Pancreas (tissue), 10 donors: Measurements from ENCODE around the gene CDH12. TPM values are rescaled to one million over a fixed set of nuclear protein-coding genes. Genes with fewer than 3 reads are reported as not detected.

Experiments
- ATAC-seq, 4 donors: fragments of 200-7000 bp; cut with Tn5 transposase; one replicate each; pipeline versions ENCODE4 v1.8.0 to v1.9.1; 2020; ENCODE audit warnings: mild to moderate bottlenecking in 4 of 4, moderate library complexity in 4 of 4
- DNase-seq, 6 donors: peaks; one replicate each; pipeline ENCODE4 v3.0.0-alpha.2; 2020
- FAIRE-seq: peaks from 2 replicates; lab custom pipeline; 2012; peaks lifted over from hg19 to GRCh38; lab: Jason Lieb, UNC
- H3K27ac ChIP-seq, 4 donors: fragments of 200-600 bp; sonication (generic); 1 replicate in 3 of 4; 2 replicates in 1 of 4; pipeline versions ENCODE4 v1.5.0 to v1.8.0; 2020
- H3K27me3 ChIP-seq, 4 donors: fragments of 200-600 bp; one replicate each; pipeline ENCODE4 v1.8.0; 2021
- H3K36me3 ChIP-seq, 3 donors: fragments of 200-600 bp; sonication (generic) in 1 of 3; one replicate each; pipeline versions ENCODE4 v1.5.0 to v1.8.0; 2020 to 2021
- H3K4me1 ChIP-seq, 3 donors: fragments of 200-600 bp; one replicate each; pipeline ENCODE4 v1.8.0; 2021
- H3K4me3 ChIP-seq, 4 donors: fragments of 200-600 bp; sonication (generic) in 2 of 4; one replicate each; pipeline versions ENCODE4 v1.5.0 to v1.8.0; 2020 to 2021
- H3K9me3 ChIP-seq, 4 donors: fragments of 200-600 bp; one replicate each; pipeline ENCODE4 v1.8.0; 2021
- WGBS, 2 donors: extraction: QIAGEN DNeasy Blood & Tissue Kit; methylation state at CpG; one replicate each; pipeline ENCODE4 v1.1.7; 2013; 5-methylcytosine and 5-hydroxymethylcytosine counted together
- intact Hi-C, 3 donors: fragments of 100-400 bp; cut with DNase I; formaldehyde crosslinking; loops; one replicate each; pipeline versions ENCODE4 v1.11.1 to v1.14.2; 2022
- polyA plus RNA-seq, 2 donors: library from polyadenylated mRNA; stranded (reverse); fragments of 200-250 nt; gene quantifications; one replicate each; pipeline ENCODE4 v1.2.3, GENCODE V29; 2013
- total RNA-seq, 6 donors: library from RNA; stranded (reverse); fragmentation: NEBNext Ultra II Directional in 4 of 6; extraction: Animal tissue kit (Norgen Biotek cat#: 25700) in 4 of 6; gene quantifications; one replicate each; pipeline versions ENCODE4 v1.2.1 to v1.2.4, GENCODE V29; 2021 to 2023
- TF ChIP-seq, protein P1 (sequence below), 4 donors: fragments of 200-600 bp; sonication (generic) in 3 of 4; IDR thresholded peaks; one replicate each; pipeline versions ENCODE4 v1.5.0 to v1.8.0; 2021; ENCODE audit warnings: antibody characterized with exemption in 4 of 4
- donor health status: healthy with polysubstance abuse.
- donor health status: DM: no; HTN: no; CAD: no; lungs with moderate emphysema.
- donor health status: DM: no; HTN: no; CAD: no.
- donor health status: control.
- donor health status: control.
- donor health status: Bipolar disorder and iron deficiency.
- donor health status: DM: yes; HTN: yes; CAD: no.
- donor health status: DM: no; HTN: no; CAD: no.
- donor health status: DM: no; HTN: no; CAD: no.
- donor health status: DM: yes; HTN: yes; CAD: no.

The CDH12 gene
- total and polyA plus RNA-seq, 8 donors: 0.12 to 0.31 (median 0.17) TPM; not detected in 4

- TF ChIP-seq, protein P1, sequence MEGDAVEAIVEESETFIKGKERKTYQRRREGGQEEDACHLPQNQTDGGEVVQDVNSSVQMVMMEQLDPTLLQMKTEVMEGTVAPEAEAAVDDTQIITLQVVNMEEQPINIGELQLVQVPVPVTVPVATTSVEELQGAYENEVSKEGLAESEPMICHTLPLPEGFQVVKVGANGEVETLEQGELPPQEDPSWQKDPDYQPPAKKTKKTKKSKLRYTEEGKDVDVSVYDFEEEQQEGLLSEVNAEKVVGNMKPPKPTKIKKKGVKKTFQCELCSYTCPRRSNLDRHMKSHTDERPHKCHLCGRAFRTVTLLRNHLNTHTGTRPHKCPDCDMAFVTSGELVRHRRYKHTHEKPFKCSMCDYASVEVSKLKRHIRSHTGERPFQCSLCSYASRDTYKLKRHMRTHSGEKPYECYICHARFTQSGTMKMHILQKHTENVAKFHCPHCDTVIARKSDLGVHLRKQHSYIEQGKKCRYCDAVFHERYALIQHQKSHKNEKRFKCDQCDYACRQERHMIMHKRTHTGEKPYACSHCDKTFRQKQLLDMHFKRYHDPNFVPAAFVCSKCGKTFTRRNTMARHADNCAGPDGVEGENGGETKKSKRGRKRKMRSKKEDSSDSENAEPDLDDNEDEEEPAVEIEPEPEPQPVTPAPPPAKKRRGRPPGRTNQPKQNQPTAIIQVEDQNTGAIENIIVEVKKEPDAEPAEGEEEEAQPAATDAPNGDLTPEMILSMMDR (IDR thresholded peaks at IDR 0.05): no peak
- no peak for FAIRE-seq
Measured at GRCh38 chr5:22079566-22079965, 773.6 kb downstream of the CDH12 start.

DNA sequence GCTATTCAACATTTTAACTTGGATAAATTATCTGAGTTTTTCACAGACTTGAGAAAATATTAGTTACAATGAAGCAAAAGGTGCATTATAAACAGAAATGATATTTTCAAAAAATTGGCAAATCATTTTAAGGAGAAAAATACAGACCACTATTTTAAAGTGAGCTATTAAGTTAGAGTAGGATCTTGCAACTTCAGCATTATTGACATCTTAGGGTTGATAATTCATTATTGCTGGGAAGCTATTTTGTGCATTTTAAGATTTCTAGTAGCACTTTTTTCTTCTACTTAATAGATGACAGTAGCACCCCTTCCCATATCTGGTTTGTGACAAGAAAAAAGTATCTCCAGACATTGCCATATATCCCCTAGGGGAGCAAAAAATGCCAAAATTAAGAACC is 774.1 kb downstream of the CDH12 start:
- intact Hi-C loops: no loop called here

More at GRCh38 chr5:22079566-22079965, 773.6 kb downstream of the CDH12 start:
- no peaks in the 10 kb centered on the region for H3K36me3 ChIP-seq
- no peak overlapping the region for H3K4me3 ChIP-seq
- no peaks in the 10 kb centered on the region for H3K27me3 ChIP-seq
- no peaks in the 10 kb centered on the region for H3K9me3 ChIP-seq
- 18% methylated on average over 3 of the region's 3 CpGs for WGBS, 2 donors
- no peak overlapping the region for H3K27ac ChIP-seq
- intact Hi-C loops: no loop called here
- no peaks in the 10 kb centered on the region for H3K4me1 ChIP-seq
- DNase-seq (no peak), ATAC-seq (no peak)

GRCh38 chr5:22076586-22076985 is 776.6 kb downstream of the CDH12 start:
- no peaks in the 10 kb centered on the region for H3K9me3 ChIP-seq
- intact Hi-C loops: no loop called here
- H3K4me1 ChIP-seq: no peaks in the 10 kb centered on the region
- 58 to 74% methylated on average over 3 of the region's 3 CpGs for WGBS, 2 donors
- H3K4me3 ChIP-seq: no peak overlapping the region
- no peak overlapping the region for H3K27ac ChIP-seq
- TF ChIP-seq, protein P1 (IDR thresholded peaks at IDR 0.05): no peak
- no peaks in the 10 kb centered on the region for H3K27me3 ChIP-seq
- no peaks in the 10 kb centered on the region for H3K36me3 ChIP-seq
- no peak for ATAC-seq
- DNase-seq: no peak
- no peak for FAIRE-seq

More for the DNA sequence above, 774.1 kb downstream of the CDH12 start:
- no peak overlapping the region for H3K4me3 ChIP-seq
- no peak overlapping the region for H3K27ac ChIP-seq
- no peaks in the 10 kb centered on the region for H3K36me3 ChIP-seq
- FAIRE-seq: no peak
- no peak for ATAC-seq
- H3K4me1 ChIP-seq: no peaks in the 10 kb centered on the region
- TF ChIP-seq, protein P1 (IDR thresholded peaks at IDR 0.05): no peak
- no peaks in the 10 kb centered on the region for H3K9me3 ChIP-seq
- H3K27me3 ChIP-seq: no peaks in the 10 kb centered on the region
- DNase-seq: no peak

DNA sequence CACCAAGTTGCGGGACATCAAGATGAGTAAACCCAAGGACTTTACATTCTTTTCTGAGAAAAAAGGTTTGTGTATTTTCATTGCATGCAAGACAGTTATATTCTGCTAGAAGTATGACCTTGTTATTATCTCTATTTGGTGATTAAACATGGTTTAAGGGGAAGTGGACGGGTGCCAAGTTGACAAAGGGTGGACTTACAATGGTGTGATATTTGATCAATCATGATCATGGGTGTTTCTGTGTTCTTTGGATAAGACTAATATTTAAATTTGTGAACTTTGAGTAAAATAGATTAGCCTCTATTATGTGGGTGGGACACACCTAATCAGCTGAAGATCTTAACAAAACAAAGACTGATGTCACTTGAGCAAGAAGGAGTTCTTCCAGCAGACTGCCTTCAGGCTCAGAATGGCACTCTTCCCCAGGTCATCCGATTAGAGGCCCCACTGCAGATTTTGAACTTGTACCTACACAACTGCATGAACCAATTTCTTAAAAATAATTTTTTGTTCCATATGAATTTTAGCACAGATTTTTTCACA is 782.9 kb downstream of the CDH12 start:
- Histone ChIP-seq H3K4me1 (no peaks in the 10 kb centered on the region), H3K9me3 (no peaks in the 10 kb centered on the region), H3K4me3 (no peak overlapping the region), H3K27me3 (no peaks in the 10 kb centered on the region), H3K27ac (no peak overlapping the region), H3K36me3 (no peaks in the 10 kb centered on the region)
- intact Hi-C loops: no loop called here
- FAIRE-seq (no peak), ATAC-seq (no peak), DNase-seq (no peak)
- TF ChIP-seq, protein P1 (IDR thresholded peaks at IDR 0.05): no peak
- WGBS, 2 donors: 36 to 52% methylated on average over 3 of the region's 3 CpGs

DNA sequence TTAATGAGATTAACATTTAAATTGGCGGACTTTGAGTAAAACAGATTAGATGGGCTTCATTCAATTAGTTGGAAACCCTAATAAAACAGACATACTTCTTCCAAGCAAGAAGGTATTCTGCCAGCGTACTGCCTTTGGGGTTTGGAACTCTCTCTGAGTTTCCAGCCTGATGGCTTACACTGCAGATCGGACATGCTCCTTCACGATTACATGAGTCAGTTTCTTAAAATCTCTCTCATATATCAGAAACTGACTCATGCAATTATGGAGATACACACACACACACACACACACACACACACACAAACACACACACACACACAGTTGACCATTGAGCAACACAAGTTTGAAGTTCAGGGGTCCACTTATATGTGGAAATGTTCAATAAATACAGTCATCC is 789.4 kb downstream of the CDH12 start:
- Histone ChIP-seq H3K4me1 (no peaks in the 10 kb centered on the region), H3K36me3 (no peaks in the 10 kb centered on the region), H3K9me3 (no peaks in the 10 kb centered on the region), H3K4me3 (no peak overlapping the region), H3K27me3 (no peaks in the 10 kb centered on the region), H3K27ac (no peak overlapping the region)
- 68 to 90% methylated on average over 4 of the region's 4 CpGs for WGBS, 2 donors
- TF ChIP-seq, protein P1 (IDR thresholded peaks at IDR 0.05): no peak
- DNase-seq (no peak), ATAC-seq (no peak), FAIRE-seq (no peak)
- intact Hi-C loops: no loop called here
